Effector CD4-positive, alpha-beta T cell (primary cell): ENCODE results near the gene GABRG2. TPM values are rescaled to one million over a fixed set of nuclear protein-coding genes. Genes with fewer than 3 reads are reported as not detected.
"Not testable (repeated sequence)": the region's sequence is repeated elsewhere in the genome, so short reads cannot be mapped to it uniquely, and the experiment has no call there.

Experiments used
- DNase-seq: peaks from one replicate; pipeline ENCODE4 v3.0.0-alpha.2; 2020
- total RNA-seq: gene quantifications from one replicate; lab custom pipeline; 2026; lab: John Stamatoyannopoulos, UW

GABRG2 gene
- not detected for total RNA-seq

DNA sequence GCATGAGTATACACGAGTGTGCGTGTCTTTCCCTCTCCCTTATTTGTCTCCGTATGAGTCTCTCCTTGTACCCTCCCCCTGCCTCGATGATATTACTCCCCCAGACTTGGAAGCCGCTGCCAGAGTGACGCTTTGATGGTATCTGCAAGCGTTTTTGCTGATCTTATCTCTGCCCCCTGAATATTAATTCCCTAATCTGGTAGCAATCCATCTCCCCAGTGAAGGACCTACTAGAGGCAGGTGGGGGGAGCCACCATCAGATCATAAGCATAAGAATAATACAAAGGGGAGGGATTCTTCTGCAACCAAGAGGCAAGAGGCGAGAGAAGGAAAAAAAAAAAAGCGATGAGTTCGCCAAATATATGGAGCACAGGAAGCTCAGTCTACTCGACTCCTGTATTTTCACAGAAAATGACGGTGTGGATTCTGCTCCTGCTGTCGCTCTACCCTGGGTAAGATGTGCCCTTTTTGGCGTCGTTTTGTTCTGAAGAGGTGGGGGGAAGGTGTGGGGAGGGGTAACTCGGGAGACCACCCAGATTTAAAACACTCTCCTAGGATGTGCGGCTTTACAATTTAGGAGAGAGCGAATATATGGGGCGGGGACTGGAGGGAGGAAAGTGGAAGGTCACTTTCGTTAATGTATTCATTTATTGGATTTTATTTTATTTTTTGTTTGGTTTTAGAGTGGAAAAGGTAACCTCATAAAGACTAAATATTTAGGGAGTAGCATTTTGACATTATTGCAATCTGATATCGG is at the start of gene GABRG2:
TSS of gene GABRG2 (plus strand) at position 119 of the 757 bp plus-strand sequence. CDS start at position 346, 227 bp downstream.
- no peak for DNase-seq

GRCh38 chr5:162025312-162025711 is 42.3 kb upstream of the GABRG2 start:
- DNase-seq: no peak

GRCh38 chr5:162026803-162027202 is 40.8 kb upstream of the GABRG2 start:
- DNase-seq: no peak

DNA sequence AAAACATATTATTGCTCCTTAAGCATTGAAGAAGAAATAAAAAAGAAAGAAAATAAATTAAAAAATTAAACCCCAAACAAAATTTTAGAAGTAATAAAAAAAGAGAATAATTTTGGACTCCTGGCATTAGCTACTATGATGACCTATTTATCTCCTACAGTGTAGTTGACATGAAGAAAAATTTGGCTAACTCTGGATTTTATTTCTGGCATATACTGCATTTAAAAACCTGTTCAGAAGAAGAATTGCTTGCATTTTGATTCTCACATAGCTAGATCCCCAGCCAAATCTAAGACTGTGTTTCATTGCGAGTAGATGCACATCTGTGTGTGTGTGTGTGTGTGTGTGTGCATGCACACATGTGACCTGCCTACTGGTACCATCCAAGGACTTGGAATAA is 30.1 kb upstream of the GABRG2 start:
- DNase-seq: no peak

DNA sequence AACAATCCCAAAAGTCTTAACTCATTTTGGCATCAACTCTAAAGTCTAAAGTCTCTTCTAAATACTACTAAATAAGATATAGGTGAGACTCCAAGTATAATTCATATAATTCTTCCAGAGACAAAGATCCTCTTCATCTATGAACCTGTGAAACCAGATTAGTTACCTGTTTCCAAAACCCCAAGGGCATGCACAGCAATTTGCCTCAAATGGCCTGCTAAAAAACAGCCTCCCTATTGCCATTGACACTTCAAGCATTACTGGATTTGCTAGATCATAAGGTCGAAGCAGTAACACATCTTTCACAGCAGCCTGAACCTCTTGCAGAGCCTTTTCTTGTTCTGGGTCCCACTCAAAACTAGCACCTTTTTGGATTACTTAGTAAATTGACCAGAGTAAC is 20.3 kb upstream of the GABRG2 start:
- DNase-seq: no peak

GRCh38 chr5:162052676-162053075 is 14.9 kb upstream of the GABRG2 start:
- no peak for DNase-seq

- DNase-seq: not testable (repeated sequence)
Observed at GRCh38 chr5:162055095-162055494, 12.5 kb upstream of the GABRG2 start.

DNA sequence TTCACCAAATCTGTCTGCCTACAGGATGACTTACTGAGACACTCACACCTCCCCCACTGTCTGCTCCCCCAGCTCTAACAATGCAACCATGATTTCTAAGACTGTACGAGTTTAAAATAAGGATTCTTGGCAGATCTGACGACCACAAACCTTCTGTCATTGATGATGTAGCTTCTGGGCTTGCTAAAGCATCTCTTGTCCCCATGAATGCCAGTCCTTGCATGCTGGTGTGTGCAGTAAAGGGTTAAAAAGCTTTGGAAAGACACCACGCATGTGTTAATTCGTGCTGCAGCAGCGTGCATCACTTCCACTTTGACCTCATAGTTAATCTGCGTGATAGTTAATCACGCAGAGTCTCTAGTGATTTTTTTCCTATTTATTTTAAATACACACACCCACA is 411 bp upstream of the GABRG2 start:
- DNase-seq: no peak

- no peak for DNase-seq
Observed at GRCh38 chr5:162068412-162068811, 839 bp downstream of the GABRG2 start.

DNA sequence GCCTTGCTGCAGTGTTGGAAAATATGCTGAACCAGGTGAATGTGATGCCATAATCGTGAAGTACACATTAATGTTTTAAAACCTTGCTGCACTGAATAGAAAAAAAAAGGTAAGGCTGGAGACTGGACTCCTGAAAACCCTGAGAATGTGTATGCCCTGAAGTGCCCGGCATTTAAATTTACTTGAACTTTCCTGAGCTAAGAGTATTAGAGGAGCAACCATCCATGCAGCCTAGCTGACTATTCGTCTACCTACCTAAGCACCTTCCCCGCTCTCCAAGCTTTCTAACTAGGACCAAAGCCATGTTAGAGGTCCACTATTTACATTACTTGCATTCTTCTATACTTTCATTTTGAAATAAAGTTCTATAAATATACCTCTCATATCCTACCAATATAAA is 1.4 kb downstream of the GABRG2 start:
- no peak for DNase-seq

DNA sequence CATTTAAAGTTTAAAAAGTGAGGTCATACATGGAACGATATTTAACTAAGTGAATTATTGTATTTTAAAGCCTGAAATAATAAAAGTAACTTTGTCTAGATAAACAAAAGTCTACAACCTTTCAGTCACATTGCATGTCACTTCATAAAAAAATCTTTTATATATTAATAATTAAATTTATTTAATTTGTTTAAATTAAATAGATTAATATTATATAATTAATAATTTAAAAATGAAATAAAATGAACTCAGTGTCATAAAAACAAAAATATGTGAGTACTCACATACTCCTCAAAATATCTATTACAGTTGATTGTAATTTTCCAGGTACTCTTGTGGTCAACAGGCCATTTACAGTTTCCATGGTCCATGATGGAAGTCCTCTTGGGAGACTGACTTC is 11.2 kb downstream of the GABRG2 start:
- DNase-seq: no peak

- no peak for DNase-seq
Observed at GRCh38 chr5:162091336-162091735, 23.8 kb downstream of the GABRG2 start.

DNA sequence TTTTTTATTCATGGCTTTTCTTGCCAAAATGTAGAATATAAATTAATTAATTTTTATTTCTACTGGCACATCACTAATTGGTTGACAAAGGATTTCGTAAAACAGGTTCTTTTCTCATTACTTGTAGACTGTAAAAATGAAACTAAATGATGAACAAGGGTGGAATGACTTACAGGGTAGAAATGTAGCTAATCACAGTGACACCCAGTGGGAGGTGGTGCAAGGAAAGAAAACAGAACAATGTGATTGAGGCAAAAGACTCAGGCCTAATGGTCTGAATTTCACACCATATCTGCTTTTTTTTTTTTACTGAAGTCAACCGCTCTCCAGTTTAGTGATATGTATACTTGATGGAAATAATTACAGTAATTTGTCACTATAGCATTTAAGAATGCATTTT is 28.9 kb downstream of the GABRG2 start:
- DNase-seq: no peak

DNA sequence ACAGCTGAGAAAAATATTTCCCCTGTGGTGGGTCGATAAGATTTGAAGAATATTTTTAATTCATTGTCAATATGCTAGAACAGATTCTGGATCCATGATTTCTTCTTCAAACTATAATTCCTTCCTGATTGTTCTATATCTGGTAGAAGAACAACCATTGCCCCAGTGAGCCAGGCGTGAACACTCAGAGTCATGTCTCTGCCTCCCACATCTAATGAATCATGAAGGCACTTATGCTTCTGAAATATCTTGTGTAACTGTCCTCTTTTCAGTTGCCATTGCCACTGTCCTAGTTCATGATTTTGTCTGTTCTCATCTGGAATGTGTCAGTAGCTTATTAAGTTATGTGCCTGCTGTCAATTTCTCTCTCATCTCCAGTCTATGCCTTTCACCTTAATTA is 40.0 kb downstream of the GABRG2 start:
- DNase-seq: no peak

- DNase-seq: no peak
Observed at GRCh38 chr5:162119801-162120200, 52.2 kb downstream of the GABRG2 start.

- no peak for DNase-seq
Observed at GRCh38 chr5:162128117-162128516, 60.5 kb downstream of the GABRG2 start.

GRCh38 chr5:162132348-162132747 is 64.8 kb downstream of the GABRG2 start:
- no peak for DNase-seq

DNA sequence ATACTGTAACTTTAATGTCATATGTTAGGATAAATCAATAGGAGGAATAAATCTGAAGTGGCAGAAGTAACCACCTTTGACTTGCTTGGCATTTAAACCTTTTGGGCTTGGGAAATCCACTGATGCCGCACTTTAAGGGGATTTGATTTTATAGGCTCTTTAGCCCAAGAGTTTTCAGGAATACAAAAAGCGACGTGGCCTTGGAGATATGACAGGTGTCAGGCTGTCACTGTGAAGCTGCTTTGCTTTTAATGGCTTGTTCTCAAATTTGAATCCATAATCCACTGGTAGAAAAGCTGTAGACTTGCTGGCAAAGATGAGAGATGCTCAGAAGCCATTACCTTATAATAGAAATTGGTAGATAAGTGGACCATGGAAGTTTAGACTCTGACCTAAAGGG is 71.6 kb downstream of the GABRG2 start:
- no peak for DNase-seq

GRCh38 chr5:162154242-162154641 is 86.7 kb downstream of the GABRG2 start:
- no peak for DNase-seq

DNA sequence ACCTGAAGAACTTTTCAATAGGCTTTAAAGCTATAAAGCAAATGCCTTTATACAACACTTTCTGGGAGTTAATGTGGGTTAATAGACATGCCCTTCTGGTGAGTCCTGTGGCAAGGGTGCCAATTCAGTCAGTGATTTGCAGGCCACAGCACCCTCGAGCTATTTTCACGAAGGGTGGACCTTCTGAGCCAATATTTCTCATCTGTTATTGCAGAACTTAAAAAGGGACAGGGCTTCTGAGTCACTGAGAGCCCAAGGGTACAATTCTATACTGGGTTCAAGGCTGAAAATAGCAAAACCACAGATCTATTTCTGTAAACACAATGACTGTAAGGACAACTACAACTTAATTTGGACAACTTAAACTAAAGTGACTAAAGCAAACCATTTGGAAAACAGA is 92.8 kb downstream of the GABRG2 start:
- no peak for DNase-seq

GRCh38 chr5:162163663-162164062 is 96.1 kb downstream of the GABRG2 start:
- DNase-seq: no peak

GRCh38 chr5:162174358-162174974 is 106.9 kb downstream of the GABRG2 start:
- no peak for DNase-seq

DNA sequence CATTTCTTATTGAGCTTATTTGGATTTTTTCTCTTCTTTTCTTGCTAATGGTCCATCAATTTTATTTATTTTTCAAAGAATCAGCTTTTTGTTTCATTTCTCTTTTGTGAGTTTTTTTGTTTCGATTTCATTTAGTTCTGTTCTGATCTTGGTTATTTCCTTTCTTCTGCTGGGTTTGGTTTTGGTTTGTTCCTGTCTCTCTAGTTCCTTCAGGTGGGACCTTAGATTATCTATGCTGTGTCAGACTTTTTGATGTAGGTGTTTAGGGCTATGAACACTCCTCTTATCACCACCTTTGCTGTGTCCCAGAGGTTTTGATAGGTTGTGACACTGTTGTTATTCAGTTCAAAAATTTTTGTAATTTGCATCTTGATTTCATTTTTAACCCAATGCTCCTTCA is 119.8 kb downstream of the GABRG2 start:
- no peak for DNase-seq

- DNase-seq: no peak
Observed at GRCh38 chr5:162189719-162190118, 122.1 kb downstream of the GABRG2 start.

DNA sequence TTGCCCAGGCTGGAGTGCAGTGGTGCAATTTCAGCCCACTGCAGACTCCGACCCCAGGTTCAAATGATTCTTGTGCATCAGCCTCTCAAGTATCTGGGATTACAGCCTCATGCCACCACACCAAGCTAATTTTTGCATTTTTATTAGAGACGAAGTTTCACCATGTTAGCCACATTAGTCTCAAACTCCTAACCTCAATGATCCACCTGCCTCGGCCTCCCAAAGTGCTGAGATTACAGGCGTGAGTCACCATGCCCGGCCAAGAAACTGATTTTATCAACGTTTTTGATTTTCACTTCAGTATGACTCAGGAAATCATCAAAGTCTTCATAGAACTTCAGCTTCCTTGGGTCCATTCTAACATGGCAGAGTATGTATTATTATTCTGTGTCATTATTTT is 125.4 kb downstream of the GABRG2 start:
- no peak for DNase-seq
